H1 (cell line): ENCODE results near the gene DGKH. TPM values are rescaled to one million over a fixed set of nuclear protein-coding genes. Genes with fewer than 3 reads are reported as not detected.
A peak's percentile ranks its signal among the peaks of the same experiment; 100 is the strongest.

ENCODE experiments used
- CTCF ChIA-PET: fragments of 300-600 bp; sonication (Branson Sonifier 250); formaldehyde crosslinking; loops from one replicate; lab custom pipeline; 2021; ENCODE audit not compliant: partially characterized antibody; lab: Charles Lee
- POLR2A ChIA-PET: fragments of 300-600 bp; sonication (Branson Sonifier 250); formaldehyde crosslinking; loops from one replicate; lab custom pipeline; 2021; ENCODE audit warnings: inconsistent platforms; ENCODE audit not compliant: partially characterized antibody; lab: Charles Lee
- DNase-seq, 2 experiments: peaks; one replicate each; pipeline versions ENCODE4 v3.0.0 to v3.0.0-alpha.2; 2010 to 2022; ENCODE audit warnings: low spot score in 2 of 2, low read depth in 1 of 2, mixed read lengths in 1 of 2
- FAIRE-seq: peaks from 2 replicates; lab custom pipeline; 2011; peaks lifted over from hg19 to GRCh38; lab: Jason Lieb, UNC
- H2AFZ ChIP-seq: 2 replicates; pipeline ENCODE4 v1.8.1; 2012; ENCODE audit warnings: low read length, inconsistent platforms
- H2AK5ac ChIP-seq: 2 replicates; pipeline ENCODE4 v1.6.1; 2013; ENCODE audit warnings: low read depth, low read length
- H2BK120ac ChIP-seq: replicated peaks from 2 replicates; pipeline ENCODE3; 2013; ENCODE audit warnings: low read depth, low read length, inconsistent platforms
- H2BK12ac ChIP-seq: 2 replicates; pipeline ENCODE4 v1.6.1; 2013; ENCODE audit warnings: low read depth, low read length
- H2BK15ac ChIP-seq: 2 replicates; pipeline ENCODE4 v1.6.1; 2013; ENCODE audit warnings: low read length
- H2BK20ac ChIP-seq: 2 replicates; pipeline ENCODE4 v1.6.1; 2013; ENCODE audit warnings: low read length
- H2BK5ac ChIP-seq: 2 replicates; pipeline ENCODE4 v1.6.1; 2013; ENCODE audit warnings: low read depth, low read length
- H3K14ac ChIP-seq: 2 replicates; pipeline ENCODE4 v1.6.1; 2013; ENCODE audit warnings: inconsistent platforms; ENCODE audit not compliant: insufficient read length
- H3K18ac ChIP-seq: 2 replicates; pipeline ENCODE4 v1.6.1; 2013; ENCODE audit warnings: low read length; ENCODE audit errors: extremely low read depth
- H3K23ac ChIP-seq: 2 replicates; pipeline ENCODE4 v1.6.1; 2013; ENCODE audit warnings: inconsistent platforms; ENCODE audit not compliant: insufficient read length
- H3K23me2 ChIP-seq: 2 replicates; pipeline ENCODE4 v1.6.1; 2013; ENCODE audit warnings: low read depth, low read length
- H3K27ac ChIP-seq: 2 replicates; pipeline ENCODE4 v1.6.1; 2011; ENCODE audit warnings: low read depth, low read length, inconsistent platforms
- H3K27me3 ChIP-seq, 4 experiments: replicated peaks in 1 of 4; 1 replicate in 1 of 4; 2 replicates in 3 of 4; pipeline versions ENCODE4 v1.6.1 to v1.8.1; 2011 to 2013; ENCODE audit warnings: low read length in 3 of 4, mild to moderate bottlenecking in 3 of 4, inconsistent platforms in 2 of 4, mixed read lengths in 2 of 4, moderate library complexity in 1 of 4; ENCODE audit not compliant: control insufficient read depth in 3 of 4, insufficient read depth in 3 of 4; ENCODE audit errors: extremely low read depth in 1 of 4
- H3K36me3 ChIP-seq, 4 experiments: 2 replicates each; pipeline versions ENCODE4 v1.6.1 to v1.8.1; 2011 to 2013; ENCODE audit warnings: mild to moderate bottlenecking in 4 of 4, low read length in 3 of 4, moderate library complexity in 2 of 4, control low read depth in 1 of 4, inconsistent platforms in 1 of 4; ENCODE audit not compliant: insufficient read depth in 4 of 4, control insufficient read depth in 2 of 4
- H3K4ac ChIP-seq: replicated peaks from 2 replicates; pipeline ENCODE3; 2013; ENCODE audit warnings: low read length, low read depth, mixed read lengths, inconsistent platforms; ENCODE audit not compliant: insufficient read length
- H3K4me1 ChIP-seq, 4 experiments: replicated peaks in 1 of 4; 1 replicate in 1 of 4; 2 replicates in 3 of 4; pipeline versions ENCODE4 v1.6.1 to v1.8.1; 2011 to 2013; ENCODE audit warnings: low read length in 3 of 4, inconsistent platforms in 2 of 4, mixed read lengths in 1 of 4; ENCODE audit not compliant: insufficient read depth in 4 of 4, control insufficient read depth in 3 of 4
- H3K4me2 ChIP-seq, 2 experiments: 2 replicates each; pipeline versions ENCODE4 v1.6.1 to v1.8.1; 2011 to 2013; ENCODE audit warnings: low read depth in 2 of 2, low read length in 2 of 2, control low read depth in 1 of 2, inconsistent platforms in 1 of 2, mild to moderate bottlenecking in 1 of 2; ENCODE audit not compliant: insufficient read depth in 1 of 2
- H3K4me3 ChIP-seq, 4 experiments: fragments of 200-600, 300-600 bp in 1 of 4; sonication (generic), shearing (Covaris generic), sonication (Bioruptor Twin) in 1 of 4; 2 replicates each; pipeline versions ENCODE4 v1.5.1 to v1.8.1; 2011 to 2016; ENCODE audit warnings: low read length in 4 of 4, low read depth in 3 of 4, control low read depth in 2 of 4, inconsistent platforms in 2 of 4, mild to moderate bottlenecking in 2 of 4, mixed read lengths in 1 of 4, moderate library complexity in 1 of 4; ENCODE audit not compliant: insufficient read depth in 2 of 4; ENCODE audit errors: extremely low read depth in 1 of 4
- H3K56ac ChIP-seq: replicated peaks from 2 replicates; pipeline ENCODE3; 2013; ENCODE audit warnings: low read depth, mild to moderate bottlenecking, mixed read lengths, low read length, inconsistent platforms; ENCODE audit not compliant: insufficient read length
- H3K79me1 ChIP-seq: 2 replicates; pipeline ENCODE4 v1.6.1; 2013; ENCODE audit warnings: low read depth, low read length, control low read depth
- H3K79me2 ChIP-seq, 2 experiments: 2 replicates each; pipeline versions ENCODE4 v1.6.1 to v1.8.1; 2012 to 2013; ENCODE audit warnings: low read length in 2 of 2, mild to moderate bottlenecking in 2 of 2, inconsistent platforms in 1 of 2; ENCODE audit not compliant: insufficient read depth in 2 of 2, control insufficient read depth in 1 of 2
- H3K9ac ChIP-seq, 4 experiments: replicated peaks in 1 of 4; 1 replicate in 1 of 4; 2 replicates in 3 of 4; pipeline versions ENCODE4 v1.6.1 to v1.8.1; 2011 to 2013; ENCODE audit warnings: low read depth in 3 of 4, low read length in 3 of 4, control low read depth in 2 of 4, mild to moderate bottlenecking in 2 of 4, moderate library complexity in 2 of 4, inconsistent platforms in 1 of 4; ENCODE audit errors: extremely low read depth in 1 of 4
- H3K9me3 ChIP-seq, 2 experiments: 2 replicates each; pipeline versions ENCODE4 v1.6.1 to v1.8.1; 2012 to 2013; ENCODE audit warnings: mild to moderate bottlenecking in 2 of 2, moderate library complexity in 2 of 2, control low read depth in 1 of 2, inconsistent platforms in 1 of 2, low read depth in 1 of 2, low read length in 1 of 2, mixed read lengths in 1 of 2; ENCODE audit not compliant: insufficient read depth in 2 of 2
- H4K20me1 ChIP-seq, 2 experiments: replicated peaks in 1 of 2; 2 replicates each; pipeline versions ENCODE3 to v1.8.1; 2011 to 2013; ENCODE audit warnings: inconsistent platforms in 2 of 2, low read length in 2 of 2, mild to moderate bottlenecking in 1 of 2; ENCODE audit not compliant: insufficient read depth in 2 of 2, control insufficient read depth in 1 of 2
- H4K5ac ChIP-seq: 2 replicates; pipeline ENCODE4 v1.6.1; 2013; ENCODE audit warnings: low read length, low read depth, mixed read lengths, inconsistent platforms; ENCODE audit not compliant: insufficient read length
- H4K8ac ChIP-seq: 2 replicates; pipeline ENCODE4 v1.8.0; 2013; ENCODE audit warnings: mild to moderate bottlenecking, moderate library complexity, low read length, inconsistent platforms; ENCODE audit not compliant: insufficient read depth; ENCODE audit errors: extremely low read depth
- H4K91ac ChIP-seq: replicated peaks from 2 replicates; pipeline ENCODE3; 2013; ENCODE audit warnings: low read length, mixed read lengths, inconsistent platforms; ENCODE audit not compliant: insufficient read length
- BRCA1 ChIP-seq: IDR thresholded peaks from 2 replicates; pipeline ENCODE4 v1.6.1; 2012; ENCODE audit warnings: low read depth, low read length, improper control_type of control experiment
- SIX5 ChIP-seq: IDR thresholded peaks from 2 replicates; pipeline ENCODE4 v1.6.1; 2011; ENCODE audit warnings: mild to moderate bottlenecking, low read depth, low read length
- WGBS, 2 experiments: shearing (Covaris generic) in 1 of 2; methylation state at CpG; one replicate each; pipeline versions ENCODE4 v1.1.6 to v1.1.7; 2013 to 2015; ENCODE audit warnings: low lambda C conversion rate in 2 of 2, mixed read lengths in 2 of 2, inconsistent platforms in 1 of 2, low coverage in 1 of 2, missing lambda C conversion rate in 1 of 2; ENCODE audit not compliant: insufficient replicate concordance in 2 of 2, insufficient coverage in 1 of 2, insufficient read length in 1 of 2; ENCODE audit errors: extremely low coverage in 1 of 2, missing lambda C conversion rate in 1 of 2; 5-methylcytosine and 5-hydroxymethylcytosine counted together
- polyA plus RNA-seq, 7 experiments: library from polyadenylated mRNA; depleted of rRNA in 3 of 7; stranded (reverse) in 5 of 7; unstranded in 2 of 7; fragments of >200 nt in 5 of 7; fragments of 200-250 nt in 2 of 7; gene quantifications; 1 replicate in 5 of 7; 2 replicates in 1 of 7; 4 replicates in 1 of 7; pipeline versions ENCODE4 v1.2.1 to v1.2.3, GENCODE V29; 2011 to 2013; ENCODE audit warnings: missing spikeins in 2 of 7, mixed read lengths in 2 of 7
- total RNA-seq: library from RNA; stranded (reverse); fragmentation: NEBNext Ultra II Directional; extraction: Animal tissue kit (Norgen Biotek cat#: 25700); gene quantifications from 2 replicates; pipeline ENCODE4 v1.2.1, GENCODE V29; 2021

The DGKH gene
- total and polyA plus RNA-seq, 2 of the 8 experiments (the other 6 are each of a cell fraction or from before 2014, with no cell fraction given): 2.1 to 7.9 TPM

GRCh38 chr13:42129033-42129432 lies 80.6 kb downstream of the DGKH start:
- CTCF ChIA-PET: interaction anchor here (0.7 to 1.4 kb wide), 3 partner anchors 9 to 83 kb away, joined by 3 to 4 read pairs (median 3); no protein-coding TSS in a partner anchor
- H4K8ac ChIP-seq: no peak overlapping the region
- peaks cover 0 to 17% (median 12%) of the 10 kb centered on the region in 4 experiments; a peak in 6 of 7 replicates for H3K4me1 ChIP-seq

More at GRCh38 chr13:42129033-42129432, 80.6 kb downstream of the DGKH start:
- no peak overlapping the region for H3K23ac ChIP-seq
- no peak overlapping the region for H3K18ac ChIP-seq
- H2AK5ac ChIP-seq: no peak overlapping the region
- H4K20me1 ChIP-seq: no peaks in the 10 kb centered on the region
- no peak overlapping the region for H2BK5ac ChIP-seq
- TF ChIP-seq SIX5: no peak
- no peak for TF ChIP-seq BRCA1
- no peak overlapping the region for H3K56ac ChIP-seq
- H3K4me2 ChIP-seq: peak overlapping the region; percentile 28 to 54
- no peak overlapping the region for H3K14ac ChIP-seq
- no peaks in the 10 kb centered on the region for H3K9me3 ChIP-seq
- no peaks in the 10 kb centered on the region for H3K27me3 ChIP-seq
- no peak overlapping the region for H4K91ac ChIP-seq
- FAIRE-seq: peak; percentile 63
- H3K36me3 ChIP-seq: no peaks in the 10 kb centered on the region
- H3K27ac ChIP-seq: no peak overlapping the region
- no peak overlapping the region for H4K5ac ChIP-seq
- no peak overlapping the region for H2BK20ac ChIP-seq
- H3K4ac ChIP-seq: no peak overlapping the region
- H2AFZ ChIP-seq: no peak overlapping the region
- no peak overlapping the region for H2BK15ac ChIP-seq
- POLR2A ChIA-PET: no interaction called here
- 30% methylated on average over 3 of the region's 3 CpGs; no CpG with 5 or more reads in 1 of the 2 experiments for WGBS, 2 experiments
- 0 out of 8 replicates have a peak overlapping the region, but pooled peaks of 1 of the 4 experiments have one; percentile 18 for H3K4me3 ChIP-seq
- no peak overlapping the region for H2BK12ac ChIP-seq
- no peak overlapping the region for H3K9ac ChIP-seq
- H2BK120ac ChIP-seq: no peak overlapping the region
- no peaks in the 10 kb centered on the region for H3K79me1 ChIP-seq
- no peaks in the 10 kb centered on the region for H3K79me2 ChIP-seq
- H3K23me2 ChIP-seq: no peaks in the 10 kb centered on the region
- no peak for DNase-seq
